Astrocyte of the hippocampus (primary cell): Measurements from ENCODE around the gene SLC7A4.
A peak's percentile ranks its signal among the peaks of the same experiment; 100 is the strongest.
"Not testable (repeated sequence)": the region's sequence is repeated elsewhere in the genome, so short reads cannot be mapped to it uniquely, and the experiment has no call there.

ENCODE experiments used
- DNase-seq: peaks from one replicate; pipeline ENCODE4 v3.0.0; 2011; ENCODE audit warnings: low read depth, low spot score

SLC7A4 gene

DNA sequence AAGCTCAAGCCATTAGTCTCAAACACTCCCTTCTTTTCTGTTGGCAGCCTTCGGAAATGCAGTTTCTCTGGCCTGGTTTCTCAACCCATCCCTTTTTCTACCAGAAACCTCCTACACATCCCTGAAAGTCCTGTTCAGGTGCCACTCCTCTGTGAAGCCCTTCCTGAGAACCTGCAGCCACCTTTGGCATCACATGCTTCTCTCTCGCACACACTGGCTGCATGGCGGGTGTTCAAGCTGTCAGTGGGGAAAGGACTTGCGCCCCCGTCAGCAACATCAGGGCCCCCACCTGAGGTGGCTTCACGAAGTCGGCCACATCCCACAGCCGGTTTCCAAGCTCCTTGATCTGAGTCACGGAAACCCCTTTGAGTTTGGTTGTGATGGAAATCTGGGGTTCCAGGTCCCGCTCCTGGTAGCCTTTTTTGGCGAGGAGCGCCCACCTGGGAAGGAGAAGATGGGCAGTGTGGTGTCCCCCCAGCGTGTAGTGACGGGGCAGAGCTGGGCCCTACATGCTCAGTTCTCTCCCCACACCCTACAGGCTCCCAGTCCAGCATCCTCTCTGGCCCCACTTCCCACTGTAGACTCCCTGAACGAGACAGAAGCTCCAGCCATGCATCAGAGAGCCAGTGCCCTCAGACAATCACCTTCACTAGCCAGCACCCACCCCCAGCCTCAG is 11.6 kb upstream of the SLC7A4 start:
- DNase-seq, result no peak

DNA sequence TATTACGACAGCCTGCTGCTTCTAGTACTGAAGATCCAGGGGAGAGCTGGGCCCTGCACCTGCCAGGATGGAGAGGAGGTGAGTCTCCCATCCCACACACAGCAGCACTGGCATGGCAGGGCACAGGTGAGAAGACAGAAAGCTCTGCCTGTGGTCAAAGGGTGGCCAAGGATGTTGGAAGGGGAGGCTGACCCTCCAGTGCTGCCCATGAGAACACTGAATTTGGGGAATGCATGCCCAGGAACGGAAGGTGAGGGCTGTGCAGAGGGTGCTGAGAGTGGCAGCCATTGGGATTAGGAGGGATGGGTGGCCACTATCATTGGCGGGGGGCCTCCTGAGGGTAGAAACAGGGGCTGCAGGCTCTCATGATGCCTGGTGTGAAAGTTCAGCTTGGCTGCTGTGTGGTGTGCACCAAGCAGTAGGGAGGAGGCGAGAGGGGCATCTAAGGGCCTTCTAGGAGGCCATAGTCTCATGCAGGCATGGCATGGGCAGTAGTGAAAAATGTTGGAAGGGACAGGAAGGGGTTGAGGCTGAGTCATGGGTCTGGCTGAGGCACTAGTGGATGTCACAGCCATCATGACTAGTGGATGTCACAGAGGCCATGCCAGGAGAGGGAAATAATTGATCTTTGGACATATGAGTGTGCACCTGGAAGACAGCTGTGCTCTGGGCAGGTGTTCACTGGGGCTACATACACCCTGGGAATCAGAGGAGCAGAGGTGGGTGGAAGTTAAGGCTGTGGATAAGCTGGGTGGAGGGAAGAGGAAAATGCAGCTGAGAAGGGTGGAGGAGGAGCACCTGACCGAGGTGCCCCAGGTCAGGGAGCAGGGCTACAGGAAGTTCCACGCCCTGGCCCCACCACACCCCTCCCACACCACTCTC is 10.9 kb upstream of the SLC7A4 start:
- no peak for DNase-seq

DNA sequence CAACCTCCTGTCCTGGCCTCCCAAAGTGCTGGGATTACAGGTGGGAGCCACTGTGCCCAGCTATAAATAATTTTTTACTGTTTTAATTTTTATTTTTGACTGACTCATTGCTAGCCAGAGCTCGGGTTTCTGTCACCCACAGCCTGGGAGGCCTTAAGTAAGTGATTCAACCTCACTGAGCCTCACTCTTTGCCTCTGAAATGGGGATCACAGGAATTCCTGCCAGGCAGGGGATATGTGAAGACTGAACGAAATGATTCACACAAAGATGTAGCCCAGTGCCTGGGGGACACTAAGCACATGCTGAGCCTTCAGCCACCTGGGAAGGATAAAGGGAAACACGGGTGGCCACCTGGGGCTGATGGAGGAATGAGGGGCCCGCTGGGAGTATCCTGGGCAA is 9.6 kb upstream of the SLC7A4 start:
- DNase-seq, result no peak

- not testable (repeated sequence) for DNase-seq
Measured at GRCh38 chr22:21039158-21039557, 6.8 kb upstream of the SLC7A4 start.

- peak; percentile 26 for DNase-seq
Measured at GRCh38 chr22:21038405-21038804, 6.0 kb upstream of the SLC7A4 start.

GRCh38 chr22:21034989-21035388 is 2.6 kb upstream of the SLC7A4 start:
- DNase-seq, result no peak

- no peak for DNase-seq
Measured at GRCh38 chr22:21033895-21034294, 1.5 kb upstream of the SLC7A4 start.

DNA sequence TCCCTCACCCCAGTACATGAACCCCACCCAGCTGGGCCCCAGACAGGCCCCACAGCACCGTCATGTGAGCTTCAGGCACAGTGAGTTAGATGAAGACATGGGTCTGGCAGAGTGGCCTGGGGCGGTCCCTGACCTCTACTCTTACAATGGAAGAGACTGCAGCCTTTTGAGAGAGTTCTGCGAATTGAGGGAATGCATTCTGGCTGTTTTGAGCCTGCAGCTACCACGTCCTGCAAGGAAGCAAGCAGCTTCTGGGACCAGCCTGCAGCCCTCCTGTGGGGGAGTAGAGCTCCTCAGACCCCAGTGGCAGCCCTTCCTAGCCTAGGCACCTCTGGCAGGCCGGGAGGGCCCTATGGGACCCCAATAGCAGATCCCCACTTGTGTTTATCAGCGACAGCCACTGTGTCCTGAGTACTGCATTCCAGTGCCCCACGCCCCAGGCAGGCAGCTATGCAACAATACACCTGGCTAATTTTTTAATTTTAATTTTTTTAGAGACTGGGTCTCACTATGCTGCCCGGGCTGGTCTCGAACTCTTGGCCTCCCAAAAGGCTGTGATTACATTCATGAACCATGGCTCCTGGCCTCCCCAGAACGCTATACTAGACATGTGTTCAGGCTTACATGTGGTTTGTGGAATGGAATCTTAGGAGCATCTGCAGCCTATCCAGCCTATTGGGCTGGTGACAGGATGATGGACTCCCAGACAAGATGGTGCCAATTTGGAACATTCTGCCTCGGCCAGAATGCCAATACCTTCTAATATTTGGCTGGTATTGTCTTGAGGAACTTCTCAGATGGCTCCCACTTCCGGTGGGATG is 717 bp upstream of the SLC7A4 start:
- DNase-seq, result no peak

- DNase-seq, result no peak
Measured at GRCh38 chr22:21031545-21032036, 770 bp downstream of the SLC7A4 start.

DNA sequence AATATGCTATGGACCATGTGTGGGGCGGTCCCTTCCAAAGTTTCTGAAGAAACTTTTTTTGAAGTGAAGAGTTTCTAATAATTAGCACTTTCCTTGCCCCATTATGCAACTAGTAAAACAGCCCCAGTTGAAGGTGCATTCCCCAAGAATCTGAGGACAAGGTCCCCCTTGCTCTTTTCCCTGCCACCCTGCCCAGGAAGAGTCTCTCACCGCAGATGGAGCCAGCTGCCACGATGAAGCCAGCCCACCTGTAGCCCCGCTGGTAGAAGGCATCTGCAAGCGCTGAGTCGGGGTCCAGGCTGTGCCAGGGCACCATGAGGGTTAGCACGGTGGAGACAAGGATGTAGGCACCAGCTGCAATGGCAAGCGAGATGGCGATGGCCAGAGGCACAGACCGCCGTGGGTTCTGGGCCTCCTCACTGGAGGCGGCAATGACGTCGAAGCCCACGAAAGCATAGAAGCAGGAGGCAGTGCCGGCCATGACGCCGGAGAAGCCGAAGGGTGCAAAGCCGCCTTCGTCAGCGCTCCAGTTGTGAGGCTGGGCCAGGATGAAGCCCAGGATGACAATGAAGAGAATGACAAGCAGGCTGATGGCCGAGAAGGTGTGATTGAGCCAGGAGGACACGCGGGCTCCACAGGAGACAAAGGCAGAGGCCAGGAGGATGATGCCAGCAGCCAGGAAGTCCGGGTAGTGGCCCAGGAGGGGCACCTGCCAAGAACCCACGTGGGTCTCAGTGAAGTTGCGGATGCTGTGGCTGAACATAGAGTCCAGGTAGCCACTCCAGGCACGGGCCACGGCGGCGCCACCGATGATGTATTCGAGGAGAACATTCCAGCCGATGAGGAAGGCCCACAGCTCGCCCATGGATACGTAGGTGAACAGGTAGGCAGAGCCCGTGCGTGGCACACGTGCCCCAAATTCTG is 1.5 kb downstream of the SLC7A4 start:
- no peak for DNase-seq

- DNase-seq, result no peak
Measured at GRCh38 chr22:21030032-21030431, 2.3 kb downstream of the SLC7A4 start.

DNA sequence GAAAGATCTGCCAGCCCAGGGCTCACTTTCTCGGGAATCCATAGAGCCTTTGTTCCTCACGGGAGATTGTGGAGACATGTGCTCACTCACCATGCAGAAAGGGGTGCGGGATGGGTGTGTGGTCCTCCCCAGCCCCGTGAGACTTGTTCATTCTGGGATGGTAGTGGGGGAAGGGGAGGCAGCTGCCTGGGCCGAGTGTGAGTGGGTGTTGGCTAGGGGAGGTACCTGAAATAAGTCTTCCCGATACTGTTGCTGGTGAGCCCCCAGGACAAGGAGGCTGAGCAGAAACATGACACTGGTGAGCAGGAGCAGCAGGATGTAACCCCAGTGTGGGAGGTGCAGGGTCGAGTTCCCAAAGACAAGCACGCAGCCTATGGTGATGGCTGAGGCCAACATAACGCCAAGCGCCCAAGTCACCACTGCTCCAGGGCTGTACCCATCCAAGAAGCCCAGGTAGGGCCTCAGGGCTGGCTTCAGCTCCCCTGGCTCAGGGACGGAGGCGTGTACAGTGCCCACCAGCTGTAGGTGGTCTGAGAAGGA is 2.8 kb downstream of the SLC7A4 start:
- DNase-seq, result no peak

DNA sequence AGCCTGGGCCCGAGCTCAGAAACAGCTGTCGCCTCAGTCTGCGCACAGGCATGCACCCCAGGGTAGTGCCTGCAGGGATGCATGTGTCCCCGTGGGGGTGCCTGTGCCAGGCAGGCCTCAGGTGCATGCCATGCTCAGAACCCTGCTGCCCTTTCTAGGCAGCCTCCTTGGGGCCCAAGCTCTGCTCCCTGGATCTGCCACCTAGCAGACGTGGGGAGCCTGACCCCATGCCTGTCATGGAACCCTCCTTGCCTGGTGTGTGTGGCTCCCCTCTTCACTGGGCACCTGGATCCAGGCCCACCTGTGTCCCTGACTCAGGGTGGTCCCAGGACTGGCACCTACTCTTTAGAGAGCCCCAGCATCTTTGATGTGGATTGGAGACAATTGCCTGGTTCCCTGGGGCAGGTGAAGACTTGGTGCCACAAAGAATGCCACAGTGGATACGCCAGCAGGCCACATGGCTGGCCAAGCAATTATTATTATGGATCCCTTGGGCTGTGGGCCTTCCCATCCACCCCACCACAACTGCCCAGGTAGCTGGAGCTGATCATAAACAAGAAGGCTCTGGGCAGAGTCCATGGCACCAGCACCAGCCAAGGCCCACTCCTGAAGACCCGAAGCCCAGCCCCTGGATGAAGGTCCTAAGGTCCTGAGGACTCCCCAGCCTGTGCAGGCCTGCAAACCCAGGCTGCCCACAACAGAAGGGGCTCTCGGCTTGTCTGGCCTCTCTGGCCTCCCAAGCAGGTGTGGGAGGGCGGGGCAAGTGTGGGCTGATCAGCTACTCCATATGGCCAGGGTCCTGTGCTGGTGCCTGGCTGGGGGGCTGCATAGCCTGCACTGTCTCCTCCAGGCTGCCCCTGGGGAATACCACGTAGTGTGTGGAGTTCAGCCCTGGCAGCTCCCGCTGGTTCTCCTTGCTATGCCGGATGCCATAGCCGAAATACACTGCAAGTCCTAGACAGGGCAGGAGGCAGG is 3.8 kb downstream of the SLC7A4 start:
- DNase-seq, result no peak

GRCh38 chr22:21026783-21027692 is 5.3 kb downstream of the SLC7A4 start:
- peak; percentile 82 for DNase-seq

DNA sequence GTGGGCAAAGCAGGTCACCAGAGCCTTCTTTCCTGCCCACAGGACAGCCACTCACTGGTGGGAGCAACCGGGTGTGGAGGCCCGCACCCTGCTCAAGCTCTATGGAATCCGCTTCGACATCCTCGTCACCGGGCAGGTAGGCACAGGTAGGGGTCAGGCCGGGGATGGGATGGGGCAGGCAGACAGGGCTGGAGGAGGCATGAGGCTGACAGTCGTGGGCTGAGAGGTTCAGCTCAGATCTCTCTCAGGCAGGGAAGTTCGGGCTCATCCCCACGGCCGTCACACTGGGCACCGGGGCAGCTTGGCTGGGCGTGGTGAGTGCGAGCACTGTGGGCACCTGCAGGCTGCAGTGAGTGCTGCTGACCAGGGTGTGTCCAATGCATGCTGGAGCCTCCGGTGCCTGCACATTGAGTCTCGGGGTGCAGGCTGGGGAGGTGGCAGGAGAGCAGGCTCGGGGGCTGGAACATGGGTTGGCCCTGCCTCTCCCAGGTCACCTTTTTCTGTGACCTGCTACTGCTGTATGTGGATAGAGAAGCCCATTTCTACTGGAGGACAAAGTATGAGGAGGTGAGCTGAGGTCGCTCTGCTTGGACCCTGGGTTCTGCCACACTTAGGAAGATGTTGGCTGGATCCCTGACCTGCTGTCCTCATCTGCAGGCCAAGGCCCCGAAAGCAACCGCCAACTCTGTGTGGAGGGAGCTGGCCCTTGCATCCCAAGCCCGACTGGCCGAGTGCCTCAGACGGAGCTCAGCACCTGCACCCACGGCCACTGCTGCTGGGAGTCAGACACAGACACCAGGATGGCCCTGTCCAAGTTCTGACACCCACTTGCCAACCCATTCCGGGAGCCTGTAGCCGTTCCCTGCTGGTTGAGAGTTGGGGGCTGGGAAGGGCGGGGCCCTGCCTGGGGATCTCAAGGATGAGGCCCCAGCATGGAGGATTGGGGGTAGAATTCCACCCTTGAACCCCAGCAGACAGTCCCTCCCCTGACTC is 6.3 kb downstream of the SLC7A4 start:
- DNase-seq, result no peak

DNA sequence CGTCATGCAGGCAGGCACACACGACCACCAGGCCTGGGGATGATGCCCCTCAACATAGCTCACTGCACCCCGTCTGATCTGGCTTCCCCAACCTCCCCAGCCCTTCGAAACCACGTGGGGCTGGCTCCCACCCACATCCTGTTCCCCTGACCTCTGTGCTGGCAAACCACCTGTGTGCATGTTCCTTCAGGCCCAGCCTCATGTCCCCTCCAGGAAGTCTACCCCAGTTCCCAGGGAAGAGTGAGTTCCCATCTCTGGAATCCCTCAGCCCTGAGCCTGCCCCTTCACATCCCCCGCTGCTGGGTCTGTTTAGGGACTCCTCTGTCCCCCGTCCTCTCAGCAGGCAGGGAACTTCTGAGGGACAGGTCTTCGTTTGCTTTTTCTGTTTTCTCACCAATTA is 7.1 kb downstream of the SLC7A4 start:
- no peak for DNase-seq

DNA sequence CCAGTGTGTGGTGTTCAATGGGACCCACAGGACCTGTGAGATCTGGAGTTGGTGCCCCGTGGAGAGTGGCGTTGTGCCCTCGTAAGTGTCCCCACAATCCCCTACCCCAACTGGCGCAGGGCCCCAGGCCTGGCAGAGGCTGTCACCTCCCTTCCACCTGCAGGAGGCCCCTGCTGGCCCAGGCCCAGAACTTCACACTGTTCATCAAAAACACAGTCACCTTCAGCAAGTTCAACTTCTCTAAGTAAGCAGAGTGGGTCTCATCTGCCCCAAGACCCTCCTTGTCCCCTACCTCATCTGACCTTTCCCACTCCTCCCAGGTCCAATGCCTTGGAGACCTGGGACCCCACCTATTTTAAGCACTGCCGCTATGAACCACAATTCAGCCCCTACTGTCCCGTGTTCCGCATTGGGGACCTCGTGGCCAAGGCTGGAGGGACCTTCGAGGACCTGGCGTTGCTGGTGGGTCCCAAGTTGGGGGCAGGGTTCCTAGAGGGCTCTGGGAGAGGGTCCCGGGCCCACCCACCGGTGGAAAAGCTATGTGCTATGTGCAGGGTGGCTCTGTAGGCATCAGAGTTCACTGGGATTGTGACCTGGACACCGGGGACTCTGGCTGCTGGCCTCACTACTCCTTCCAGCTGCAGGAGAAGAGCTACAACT is 9.3 kb downstream of the SLC7A4 start:
- no peak for DNase-seq
